GM13976 (cell line): Measurements from ENCODE around the gene TRPV6.

Experiments used
- DNase-seq: peaks from one replicate; pipeline ENCODE4 v3.0.0; 2012; ENCODE audit warnings: low spot score
- CTCF ChIP-seq: IDR thresholded peaks from 2 replicates; pipeline ENCODE4 v1.5.1; 2012; ENCODE audit warnings: borderline replicate concordance, mild to moderate bottlenecking; ENCODE audit not compliant: insufficient read depth; ENCODE audit errors: extremely low read depth, missing control alignments, control extremely low read depth
- in situ Hi-C: fragments of 300-500 bp; cut with MboI; formaldehyde crosslinking; loops from one replicate; pipeline ENCODE4 v1.12.0; 2022; ENCODE audit warnings: low sequenced_read_pairs, mixed read lengths, inconsistent platforms; ENCODE audit not compliant: unreplicated experiment

The TRPV6 gene

GRCh38 chr7:142910031-142910433, 24.5 kb upstream of the TRPV6 start:
- in situ Hi-C loops = no loop called here
- TF ChIP-seq CTCF = no peak
- DNase-seq = no peak

GRCh38 chr7:142908921-142909890, 23.7 kb upstream of the TRPV6 start:
- no peak for TF ChIP-seq CTCF
- DNase-seq = peak; percentile 57
- in situ Hi-C loops = no loop called here

GRCh38 chr7:142908290-142908689, 22.7 kb upstream of the TRPV6 start:
- in situ Hi-C loops = no loop called here
- no peak for TF ChIP-seq CTCF
- no peak for DNase-seq

- in situ Hi-C loops = no loop called here
- no peak for DNase-seq
- TF ChIP-seq CTCF = no peak
Observed at GRCh38 chr7:142906643-142907042, 21.1 kb upstream of the TRPV6 start.

GRCh38 chr7:142905759-142906158, 20.2 kb upstream of the TRPV6 start:
- no peak for TF ChIP-seq CTCF
- no peak for DNase-seq
- in situ Hi-C loops = no loop called here

GRCh38 chr7:142904128-142904527, 18.6 kb upstream of the TRPV6 start:
- in situ Hi-C loops = no loop called here
- DNase-seq = no peak
- no peak for TF ChIP-seq CTCF
